Muscle layer of duodenum (tissue), 2 donors: ENCODE measurements around the gene VAPA.
"Not testable (repeated sequence)": the region's sequence is repeated elsewhere in the genome, so short reads cannot be mapped to it uniquely, and the experiment has no call there.

Experiments used
- H3K27ac ChIP-seq: one replicate; pipeline ENCODE4 v1.7.0; 2013; ENCODE audit warnings: mild to moderate bottlenecking, low read length
- H3K27me3 ChIP-seq: one replicate; pipeline ENCODE4 v1.7.0; 2013; ENCODE audit warnings: low read depth, mild to moderate bottlenecking, control low read depth, low read length
- H3K36me3 ChIP-seq, 2 donors: one replicate each; pipeline ENCODE4 v1.7.0; 2013; ENCODE audit warnings: low read length in 2 of 2, control low read depth in 1 of 2, mild to moderate bottlenecking in 1 of 2; ENCODE audit not compliant: insufficient read depth in 2 of 2, control insufficient read depth in 1 of 2
- H3K4me1 ChIP-seq, 2 donors: one replicate each; pipeline ENCODE4 v1.7.0; 2013; ENCODE audit warnings: low read length in 2 of 2, mild to moderate bottlenecking in 2 of 2, control low read depth in 1 of 2, moderate library complexity in 1 of 2; ENCODE audit not compliant: insufficient read depth in 2 of 2, control insufficient read depth in 1 of 2
- H3K4me3 ChIP-seq, 2 donors: one replicate each; pipeline ENCODE4 v1.7.0; 2013; ENCODE audit warnings: low read length in 2 of 2, low read depth in 1 of 2, mild to moderate bottlenecking in 1 of 2
- H3K9me3 ChIP-seq, 2 donors: one replicate each; pipeline ENCODE4 v1.7.0; 2013; ENCODE audit warnings: low read length in 2 of 2, control low read depth in 1 of 2, mild to moderate bottlenecking in 1 of 2; ENCODE audit not compliant: control insufficient read depth in 1 of 2
- donor health status: healthy.

VAPA gene

DNA sequence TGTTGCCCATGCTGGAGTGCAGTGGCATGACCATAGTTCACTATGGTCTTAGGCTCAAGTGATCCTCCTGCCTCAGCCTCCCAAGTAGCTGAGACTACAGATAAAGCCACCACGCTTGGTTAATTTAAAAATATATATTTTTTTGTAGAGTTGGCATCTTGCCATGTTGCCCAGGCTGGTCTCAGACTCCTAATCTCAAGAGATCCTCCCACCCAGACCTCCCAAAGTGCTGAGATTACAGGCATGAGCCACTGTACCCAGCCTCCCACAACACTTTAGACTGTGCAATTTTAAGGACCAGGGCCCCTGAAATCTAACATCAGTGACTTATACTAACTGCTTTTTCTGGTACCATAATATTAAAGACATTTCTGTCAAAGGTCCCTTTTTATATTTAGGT lies 22.9 kb upstream of the VAPA start:
- no peak overlapping the region for H3K27ac ChIP-seq
- H3K36me3 ChIP-seq, result no peaks in the 10 kb centered on the region
- no peaks in the 10 kb centered on the region for H3K4me1 ChIP-seq
- H3K27me3 ChIP-seq, result no peaks in the 10 kb centered on the region
- H3K4me3 ChIP-seq, result no peak overlapping the region
- no peaks in the 10 kb centered on the region for H3K9me3 ChIP-seq

DNA sequence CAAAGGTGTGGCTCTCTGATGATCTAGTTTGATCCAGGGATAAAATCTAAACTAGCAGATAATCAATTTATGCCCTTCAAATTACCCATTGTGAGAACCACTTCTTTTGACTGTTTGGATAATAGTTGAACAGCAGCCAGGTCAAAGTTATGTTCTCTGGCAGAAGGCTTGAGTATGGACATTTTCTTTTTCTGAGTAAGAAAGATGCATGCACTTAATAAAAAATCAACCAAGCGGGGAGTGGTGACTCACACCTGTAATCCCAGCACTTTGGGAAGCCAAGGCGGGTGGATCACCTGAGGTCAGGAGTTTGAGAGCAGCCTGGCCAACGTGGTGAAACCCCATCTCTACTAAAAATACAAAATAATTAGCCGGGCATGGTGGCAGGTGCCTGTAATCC lies 22.3 kb upstream of the VAPA start:
- not testable (repeated sequence) for H3K4me3 ChIP-seq, H3K27me3 ChIP-seq, H3K4me1 ChIP-seq, H3K36me3 ChIP-seq, H3K9me3 ChIP-seq, H3K27ac ChIP-seq

DNA sequence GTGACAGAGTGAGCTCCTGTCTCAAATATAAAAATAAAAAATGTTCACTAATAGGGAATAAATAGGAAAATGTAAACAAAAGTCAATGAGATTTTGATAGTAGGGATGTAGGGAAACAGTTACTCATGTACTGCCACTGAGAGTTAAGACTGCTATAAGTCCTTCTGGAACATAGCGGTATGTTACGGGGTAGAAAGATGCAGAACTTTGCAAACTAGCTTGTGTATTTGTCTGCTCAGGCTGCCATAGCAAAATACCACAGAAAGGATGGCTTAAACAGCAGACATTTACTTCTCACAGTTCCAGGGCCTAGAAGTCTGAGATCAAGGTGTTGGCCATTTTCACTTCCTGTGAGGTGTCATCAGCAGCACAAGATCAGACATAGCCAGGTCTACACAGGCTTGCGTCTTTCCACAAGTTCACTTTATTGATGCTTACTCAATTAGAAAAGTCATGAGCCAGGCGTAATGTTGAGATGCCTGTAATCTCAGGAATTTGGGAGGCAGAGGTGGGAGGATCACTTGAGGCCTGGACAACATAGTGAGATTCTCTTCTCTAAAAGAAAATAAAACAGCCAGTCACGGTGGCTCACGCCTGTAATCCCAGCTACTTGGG lies 19.3 kb upstream of the VAPA start:
- no peaks in the 10 kb centered on the region for H3K4me1 ChIP-seq
- H3K27me3 ChIP-seq, result no peaks in the 10 kb centered on the region
- no peaks in the 10 kb centered on the region for H3K36me3 ChIP-seq
- no peak overlapping the region for H3K4me3 ChIP-seq
- no peak overlapping the region for H3K27ac ChIP-seq
- no peaks in the 10 kb centered on the region for H3K9me3 ChIP-seq

DNA sequence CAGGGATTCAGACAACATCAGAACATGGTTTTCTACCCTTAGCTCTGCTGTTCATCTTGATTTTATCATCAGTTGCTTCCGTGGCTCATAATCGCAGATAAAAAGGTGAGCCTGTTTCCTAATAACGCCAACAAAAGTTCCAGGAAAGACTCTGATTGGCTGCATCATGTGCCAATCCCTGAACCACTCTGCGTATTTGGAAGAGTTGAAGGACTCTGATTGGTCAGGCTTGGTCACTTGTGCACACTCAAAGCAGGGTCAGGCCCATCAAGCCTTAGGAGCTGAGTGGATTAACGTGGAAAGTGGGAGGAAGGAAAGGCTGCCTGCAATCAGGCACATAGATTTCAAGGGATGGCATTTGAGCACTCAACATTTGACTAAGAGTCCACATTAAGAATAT lies 16.7 kb upstream of the VAPA start:
- Histone ChIP-seq H3K27ac (no peak overlapping the region), H3K4me3 (no peak overlapping the region), H3K4me1 (no peaks in the 10 kb centered on the region), H3K27me3 (no peaks in the 10 kb centered on the region), H3K36me3 (no peaks in the 10 kb centered on the region), H3K9me3 (no peaks in the 10 kb centered on the region)

DNA sequence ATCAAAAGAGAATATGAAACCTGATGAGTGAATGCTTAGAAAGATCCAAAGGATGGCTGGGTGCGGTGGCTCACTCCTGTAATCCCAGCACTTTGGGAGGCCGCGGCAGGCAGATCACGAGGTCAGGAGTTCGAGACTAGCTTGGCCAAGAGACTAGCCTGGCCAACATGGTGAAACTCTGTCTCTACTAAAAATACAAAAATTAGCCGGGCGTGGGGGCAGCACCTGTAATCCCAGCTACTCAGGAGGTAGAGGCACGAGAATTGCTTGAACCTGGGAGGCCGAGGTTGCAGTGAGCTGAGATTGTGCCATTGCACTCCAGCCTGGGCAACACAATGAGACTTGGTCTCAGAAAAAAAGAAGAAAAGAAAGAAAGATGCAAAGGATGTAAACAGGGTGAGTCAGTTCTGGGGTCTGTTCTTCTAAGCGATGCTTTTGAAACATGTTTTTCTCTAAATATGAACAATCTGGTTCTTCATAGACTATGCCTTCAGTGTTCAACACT lies 16.0 kb upstream of the VAPA start:
- not testable (repeated sequence) for H3K4me3 ChIP-seq, H3K9me3 ChIP-seq, H3K27me3 ChIP-seq, H3K27ac ChIP-seq, H3K4me1 ChIP-seq, H3K36me3 ChIP-seq

DNA sequence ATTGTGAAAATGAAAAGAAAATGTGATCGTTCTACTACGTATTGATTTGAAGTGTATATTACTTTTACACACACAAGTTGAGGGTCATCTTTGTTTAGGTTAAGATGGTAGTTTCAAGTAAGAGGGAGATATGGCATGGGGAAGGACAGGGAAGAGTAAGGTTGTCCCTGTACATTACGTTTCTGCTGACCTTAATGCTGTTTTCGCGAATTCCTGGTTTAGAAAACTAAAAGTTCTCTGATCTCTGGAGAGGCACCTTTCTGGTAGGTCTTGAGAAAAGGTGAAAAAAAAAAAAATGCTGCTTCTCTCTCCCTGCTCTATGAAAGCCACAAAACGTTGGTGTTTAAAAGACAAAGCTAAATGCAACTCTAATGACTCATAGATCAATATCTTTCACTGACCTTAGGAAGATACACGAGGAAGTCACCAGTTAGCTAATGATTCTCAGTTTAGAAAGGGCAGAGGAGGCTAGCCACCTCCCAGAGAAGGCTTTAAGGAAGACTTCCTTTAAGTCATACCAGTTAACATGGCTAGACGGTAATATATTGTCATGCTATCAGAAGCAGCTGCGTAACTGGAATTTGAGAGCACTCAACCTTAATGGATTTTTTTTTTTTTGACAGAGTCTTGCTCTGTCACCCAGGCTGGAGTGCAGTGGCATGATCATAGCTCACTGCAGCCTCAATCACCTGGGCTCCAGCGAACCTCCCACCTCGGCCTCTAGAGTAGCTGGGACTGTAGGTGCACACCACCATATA lies 14.8 kb upstream of the VAPA start:
- Histone ChIP-seq H3K4me1 (no peaks in the 10 kb centered on the region), H3K9me3 (no peaks in the 10 kb centered on the region), H3K27me3 (no peaks in the 10 kb centered on the region), H3K4me3 (no peak overlapping the region), H3K27ac (no peak overlapping the region), H3K36me3 (no peaks in the 10 kb centered on the region)

DNA sequence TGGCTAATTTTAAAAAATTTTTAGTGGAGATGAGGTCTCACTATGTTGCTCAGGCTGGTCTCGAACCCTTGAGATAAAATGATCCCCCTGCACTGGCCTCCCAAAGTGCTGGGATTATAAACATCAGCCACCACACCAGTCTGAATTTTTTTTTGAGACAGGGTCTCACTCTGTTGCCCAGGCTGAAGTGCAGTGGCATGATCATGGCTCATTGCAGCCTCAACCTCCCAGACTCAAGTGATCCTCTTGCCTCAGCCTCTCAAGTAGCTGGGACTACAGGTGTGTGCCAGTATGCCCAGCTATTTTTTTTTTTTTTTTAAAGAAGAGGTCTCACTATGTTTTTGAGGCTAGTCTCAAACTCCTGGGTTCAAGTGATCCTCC lies 14.3 kb upstream of the VAPA start:
- not testable (repeated sequence) for H3K36me3 ChIP-seq, H3K27me3 ChIP-seq, H3K9me3 ChIP-seq, H3K4me1 ChIP-seq, H3K4me3 ChIP-seq, H3K27ac ChIP-seq

DNA sequence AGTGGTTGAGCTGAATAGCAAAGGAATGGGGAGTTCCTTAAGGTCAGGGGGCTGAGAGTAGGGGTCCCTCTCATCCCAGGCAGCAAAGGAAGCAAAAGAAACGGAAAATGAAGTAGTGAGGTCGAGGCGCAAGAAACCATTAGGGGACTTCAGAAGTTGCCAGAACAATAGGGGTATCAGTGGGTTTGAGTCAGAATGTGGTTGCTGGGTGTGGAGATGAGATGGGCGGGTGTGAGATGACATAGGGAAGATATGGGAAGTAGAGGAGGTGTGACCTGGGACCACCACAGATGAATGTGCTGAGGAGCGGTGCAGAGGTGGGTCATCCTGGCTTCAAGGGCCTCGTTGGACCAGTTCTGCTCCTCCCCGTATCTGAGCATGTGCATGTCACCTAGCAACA lies 13.1 kb upstream of the VAPA start:
- Histone ChIP-seq H3K36me3 (no peaks in the 10 kb centered on the region), H3K4me3 (no peak overlapping the region), H3K9me3 (no peaks in the 10 kb centered on the region), H3K4me1 (no peaks in the 10 kb centered on the region), H3K27me3 (no peaks in the 10 kb centered on the region), H3K27ac (no peak overlapping the region)

DNA sequence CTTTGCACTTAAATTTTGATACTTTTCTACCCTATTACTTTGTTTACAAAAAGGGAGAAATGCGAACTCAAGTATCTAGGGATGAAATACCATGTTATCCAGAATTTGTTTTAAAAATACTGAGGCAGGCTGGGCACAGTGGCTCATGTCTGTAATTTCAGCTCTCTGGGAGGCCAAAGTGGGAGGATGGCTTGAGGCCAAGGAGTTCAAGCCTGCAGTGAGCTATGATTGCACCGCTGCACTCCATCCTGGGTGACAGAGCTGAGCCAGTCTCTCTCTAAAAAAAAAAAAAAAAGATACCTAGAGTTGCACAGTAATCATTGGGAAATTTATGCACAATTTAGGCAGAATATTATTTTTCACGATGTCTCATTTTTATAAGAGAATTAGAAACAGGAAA lies 12.4 kb upstream of the VAPA start:
- Histone ChIP-seq H3K36me3 (no peaks in the 10 kb centered on the region), H3K4me3 (no peak overlapping the region), H3K27ac (no peak overlapping the region), H3K27me3 (no peaks in the 10 kb centered on the region), H3K4me1 (no peaks in the 10 kb centered on the region), H3K9me3 (no peaks in the 10 kb centered on the region)

DNA sequence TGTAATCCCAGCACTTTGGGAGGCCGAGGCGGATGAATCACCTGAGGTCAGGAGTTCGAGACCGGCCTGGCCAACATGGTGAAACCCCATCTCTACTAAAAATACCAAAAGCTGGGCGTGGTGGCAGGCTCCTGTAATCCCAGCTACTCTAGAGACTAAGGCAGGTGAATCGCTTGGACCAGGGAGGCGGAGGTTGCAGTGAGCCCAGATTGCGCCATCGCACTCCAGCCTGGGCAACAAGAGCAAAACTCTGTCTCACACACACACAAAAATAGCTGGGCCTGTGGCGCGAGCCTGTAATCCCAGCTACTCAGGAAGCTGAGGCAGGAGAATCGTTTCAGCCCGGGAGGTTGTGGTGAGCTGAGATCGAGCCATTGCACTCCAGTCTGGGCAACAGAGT lies 11.6 kb upstream of the VAPA start:
- not testable (repeated sequence) for H3K4me1 ChIP-seq, H3K9me3 ChIP-seq, H3K36me3 ChIP-seq, H3K27me3 ChIP-seq, H3K4me3 ChIP-seq, H3K27ac ChIP-seq

DNA sequence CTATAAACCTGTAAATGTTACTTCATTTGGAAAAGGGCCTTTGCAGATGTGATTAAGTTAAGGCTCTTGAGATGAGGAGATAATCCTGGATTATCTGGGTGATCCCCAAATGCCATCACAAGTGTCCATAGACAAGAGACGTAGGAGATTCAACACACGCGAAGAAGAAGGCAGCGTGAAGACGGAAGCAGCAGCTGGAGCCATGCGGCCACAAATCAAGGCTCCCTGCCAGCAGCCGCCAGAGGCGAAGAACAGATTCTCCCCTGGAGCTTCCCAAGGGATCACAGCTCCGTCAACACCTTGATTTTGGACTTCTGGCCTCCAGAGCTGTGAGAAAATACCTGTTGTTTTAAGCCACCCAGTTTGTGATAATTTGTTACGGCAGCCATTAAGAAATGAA lies 11.0 kb upstream of the VAPA start:
- H3K36me3 ChIP-seq, result no peaks in the 10 kb centered on the region
- no peaks in the 10 kb centered on the region for H3K27me3 ChIP-seq
- no peaks in the 10 kb centered on the region for H3K4me1 ChIP-seq
- H3K4me3 ChIP-seq, result no peak overlapping the region
- H3K27ac ChIP-seq, result no peak overlapping the region
- no peaks in the 10 kb centered on the region for H3K9me3 ChIP-seq

DNA sequence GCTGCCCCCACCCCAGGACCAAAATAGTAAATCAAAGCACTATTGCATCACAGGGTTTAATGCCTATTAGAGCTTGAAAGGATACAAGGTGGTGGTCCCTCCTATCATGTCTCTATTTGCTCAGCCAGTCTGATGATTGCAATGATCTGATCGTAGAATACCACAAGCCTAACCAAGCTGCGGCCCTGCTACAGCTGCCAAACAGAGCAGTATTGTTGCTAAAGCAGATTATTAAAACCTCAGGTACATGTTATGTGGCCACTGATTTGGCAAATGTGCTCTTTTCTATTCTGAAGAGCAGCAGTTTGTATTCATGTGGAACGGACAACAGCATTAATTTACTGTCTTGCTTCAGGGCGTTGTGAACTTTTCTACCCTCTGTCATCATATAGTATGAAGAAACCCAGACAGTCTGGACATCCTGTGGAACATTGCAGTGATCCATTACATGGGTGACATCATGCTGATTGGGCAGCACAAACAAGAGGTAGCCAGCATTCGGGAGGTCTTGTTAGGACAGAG lies 8.4 kb upstream of the VAPA start:
- Histone ChIP-seq H3K4me1 (no peaks in the 10 kb centered on the region), H3K9me3 (no peaks in the 10 kb centered on the region), H3K27me3 (no peaks in the 10 kb centered on the region), H3K4me3 (no peak overlapping the region), H3K36me3 (no peaks in the 10 kb centered on the region), H3K27ac (no peak overlapping the region)
